ENCODE data around the gene AKAP17A.

DNA sequence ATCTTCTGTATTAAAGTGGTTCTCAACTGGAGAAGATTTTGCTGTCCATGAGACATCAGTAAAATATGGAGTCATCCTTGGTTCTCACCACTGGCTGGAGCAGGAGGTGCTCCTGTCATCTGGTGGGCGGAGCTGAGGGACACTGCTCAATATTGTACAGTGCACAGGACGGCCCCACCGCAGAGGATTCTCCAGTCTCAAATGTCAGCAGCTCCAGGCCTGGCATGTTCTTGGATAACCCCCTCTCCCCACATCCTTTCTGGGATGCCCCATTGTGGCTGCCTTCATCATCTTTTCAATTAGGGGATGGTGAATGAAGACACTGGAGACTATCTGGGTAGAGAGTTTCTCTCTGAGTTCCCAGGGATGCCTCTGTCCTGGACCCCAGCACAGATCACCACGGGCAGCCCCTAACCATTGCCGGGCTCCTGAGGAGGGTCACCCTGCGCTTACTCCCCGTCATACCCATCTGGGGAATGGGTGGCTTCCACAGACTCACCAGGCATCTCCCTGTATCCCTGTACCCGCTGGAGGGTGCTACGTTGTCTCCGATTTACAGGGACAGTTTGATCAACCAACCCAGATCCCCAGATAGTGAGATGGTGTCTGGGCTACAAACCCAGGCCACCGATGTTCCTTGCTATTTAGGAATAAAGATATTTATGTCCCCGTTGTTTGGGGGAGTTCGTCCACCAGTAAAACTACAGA, 32.5 kb upstream of the AKAP17A start:
- TF ChIP-seq, protein P1, sequence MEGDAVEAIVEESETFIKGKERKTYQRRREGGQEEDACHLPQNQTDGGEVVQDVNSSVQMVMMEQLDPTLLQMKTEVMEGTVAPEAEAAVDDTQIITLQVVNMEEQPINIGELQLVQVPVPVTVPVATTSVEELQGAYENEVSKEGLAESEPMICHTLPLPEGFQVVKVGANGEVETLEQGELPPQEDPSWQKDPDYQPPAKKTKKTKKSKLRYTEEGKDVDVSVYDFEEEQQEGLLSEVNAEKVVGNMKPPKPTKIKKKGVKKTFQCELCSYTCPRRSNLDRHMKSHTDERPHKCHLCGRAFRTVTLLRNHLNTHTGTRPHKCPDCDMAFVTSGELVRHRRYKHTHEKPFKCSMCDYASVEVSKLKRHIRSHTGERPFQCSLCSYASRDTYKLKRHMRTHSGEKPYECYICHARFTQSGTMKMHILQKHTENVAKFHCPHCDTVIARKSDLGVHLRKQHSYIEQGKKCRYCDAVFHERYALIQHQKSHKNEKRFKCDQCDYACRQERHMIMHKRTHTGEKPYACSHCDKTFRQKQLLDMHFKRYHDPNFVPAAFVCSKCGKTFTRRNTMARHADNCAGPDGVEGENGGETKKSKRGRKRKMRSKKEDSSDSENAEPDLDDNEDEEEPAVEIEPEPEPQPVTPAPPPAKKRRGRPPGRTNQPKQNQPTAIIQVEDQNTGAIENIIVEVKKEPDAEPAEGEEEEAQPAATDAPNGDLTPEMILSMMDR (IDR thresholded peaks at IDR 0.05; ENCODE audit: poor library complexity, severe bottlenecking): no peak
- TF ChIP-seq EZH2 (IDR thresholded peaks at IDR 0.05; ENCODE audit: borderline replicate concordance, insufficient read depth, low read length, poor library complexity, severe bottlenecking) (no peak), POLR2AphosphoS5 (IDR thresholded peaks at IDR 0.05) (no peak), EP300 (conservative IDR thresholded peaks at IDR 0.05; ENCODE audit: poor library complexity, severe bottlenecking) (no peak), SMC3 (conservative IDR thresholded peaks at IDR 0.05; ENCODE audit: poor library complexity) (no peak)

All from neural cell (in vitro differentiated cells).